SH-SY5Y (cell line): ENCODE data around the gene IL24.

ENCODE experiments used
- GATA2 ChIP-seq: IDR thresholded peaks from 2 replicates; pipeline ENCODE4 v1.6.1; 2011; ENCODE audit warnings: mild to moderate bottlenecking, low read depth, low read length
- GATA3 ChIP-seq: IDR thresholded peaks from 2 replicates; pipeline ENCODE4 v1.6.1; 2011; ENCODE audit warnings: low read depth, mild to moderate bottlenecking, low read length, moderate library complexity

DNA sequence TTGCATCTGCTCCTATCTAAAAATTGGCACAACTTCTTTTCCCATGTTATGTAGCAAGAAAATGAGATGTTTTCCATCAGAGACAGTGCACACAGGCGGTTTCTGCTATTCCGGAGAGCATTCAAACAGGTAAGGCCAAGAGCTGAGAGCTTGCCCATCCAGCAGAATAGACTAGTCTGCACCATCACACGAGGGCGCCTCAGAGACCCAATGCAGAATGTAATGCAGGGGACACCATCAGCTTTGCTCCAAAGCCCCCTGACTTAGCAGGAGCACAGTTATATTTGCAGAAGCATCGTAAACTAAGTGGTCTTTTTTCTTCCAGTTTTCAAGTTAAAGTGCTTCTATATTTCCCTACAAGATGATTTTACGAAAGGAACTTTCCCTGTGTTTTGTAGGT, 4.7 kb downstream of the IL24 start:
- no peak for TF ChIP-seq GATA2
- no peak for TF ChIP-seq GATA3
